B cell (primary cell): Measurements from ENCODE around the gene UNC5C. TPM values are rescaled to one million over a fixed set of nuclear protein-coding genes. Genes with fewer than 3 reads are reported as not detected.

ENCODE experiments used
- ATAC-seq: fragments of 200-7000 bp; cut with Tn5 transposase; one replicate; pipeline ENCODE4 v1.10.0; 2021; ENCODE audit warnings: low read depth, mild to moderate bottlenecking, moderate number of reproducible peaks, moderate library complexity
- CTCF ChIA-PET: fragments of 350-600 bp; sonication (Branson Sonifier 250); formaldehyde crosslinking; loops from one replicate; lab custom pipeline; 2021; ENCODE audit warnings: antibody characterized with exemption, inconsistent platforms; lab: Charles Lee
- POLR2A ChIA-PET: fragments of 350-600 bp; sonication (Branson Sonifier 250); formaldehyde crosslinking; loops from one replicate; lab custom pipeline; 2021; ENCODE audit warnings: antibody characterized with exemption; lab: Charles Lee
- DNase-seq: peaks from one replicate; pipeline ENCODE4 v3.0.0; 2013
- H2AFZ ChIP-seq: 2 replicates; pipeline ENCODE4 v1.6.1; 2012; ENCODE audit warnings: mild to moderate bottlenecking, low read depth, low read length; ENCODE audit not compliant: insufficient read depth, poor library complexity, severe bottlenecking
- H3K27ac ChIP-seq, 2 donors: 1 replicate in 1 of 2; 2 replicates in 1 of 2; pipeline ENCODE4 v1.5.1; 2012 to 2013; ENCODE audit warnings: low read length in 2 of 2, mild to moderate bottlenecking in 2 of 2, moderate library complexity in 1 of 2
- H3K27me3 ChIP-seq, 4 experiments: fragments of 200-600 bp in 1 of 4; sonication (generic) in 1 of 4; replicated peaks in 1 of 4; 1 replicate in 2 of 4; 2 replicates in 2 of 4; pipeline versions ENCODE4 v1.6.1 to v1.7.0; 2013 to 2016; ENCODE audit warnings: low read length in 3 of 4, mild to moderate bottlenecking in 2 of 4, mixed read lengths in 1 of 4, moderate library complexity in 1 of 4; ENCODE audit not compliant: insufficient read depth in 4 of 4, control insufficient read depth in 3 of 4; ENCODE audit errors: control extremely low read depth in 1 of 4
- H3K36me3 ChIP-seq, 2 experiments: replicated peaks in 1 of 2; 1 replicate in 1 of 2; 2 replicates in 1 of 2; pipeline versions ENCODE4 v1.6.1 to v1.7.1; 2013; ENCODE audit warnings: low read length in 1 of 2; ENCODE audit not compliant: insufficient read depth in 2 of 2, control insufficient read depth in 1 of 2; ENCODE audit errors: control extremely low read depth in 1 of 2, extremely low read depth in 1 of 2
- H3K4me1 ChIP-seq, 2 donors: fragments of 200-600 bp in 1 of 2; sonication (generic) in 1 of 2; 1 replicate in 1 of 2; 2 replicates in 1 of 2; pipeline versions ENCODE4 v1.5.1 to v1.6.1; 2013 to 2017; ENCODE audit warnings: low read length in 2 of 2; ENCODE audit not compliant: control insufficient read depth in 2 of 2, insufficient read depth in 2 of 2
- H3K4me2 ChIP-seq: replicated peaks from 2 replicates; pipeline ENCODE3; 2012; ENCODE audit warnings: mild to moderate bottlenecking, low read depth, low read length; ENCODE audit not compliant: poor library complexity, severe bottlenecking
- H3K4me3 ChIP-seq, 5 experiments: fragments of 200-600 bp in 1 of 5; sonication (generic) in 1 of 5; 1 replicate in 3 of 5; 2 replicates in 2 of 5; pipeline versions ENCODE4 v1.5.1 to v1.7.0; 2011 to 2016; ENCODE audit warnings: low read length in 4 of 5, mild to moderate bottlenecking in 4 of 5, low read depth in 2 of 5, control low read depth in 1 of 5, moderate library complexity in 1 of 5; ENCODE audit not compliant: insufficient read depth in 1 of 5; ENCODE audit errors: control extremely low read depth in 1 of 5, extremely low read depth in 1 of 5
- H3K79me2 ChIP-seq: fragments of 200-600 bp; sonication (generic); one replicate; pipeline ENCODE4 v1.6.0; 2016; ENCODE audit warnings: low read length; ENCODE audit not compliant: control insufficient read depth, insufficient read depth
- H3K9ac ChIP-seq: fragments of 200-600 bp; sonication (generic); 2 replicates; pipeline ENCODE4 v1.6.1; 2017; ENCODE audit warnings: mild to moderate bottlenecking, low read length, moderate library complexity
- H3K9me3 ChIP-seq, 3 donors: one replicate each; pipeline versions ENCODE4 v1.6.1 to v1.7.1; 2013; ENCODE audit warnings: low read length in 2 of 3; ENCODE audit not compliant: control insufficient read depth in 2 of 3, insufficient read depth in 1 of 3; ENCODE audit errors: control extremely low read depth in 1 of 3
- H4K20me1 ChIP-seq: 2 replicates; pipeline ENCODE4 v1.6.0; 2012; ENCODE audit warnings: mild to moderate bottlenecking, low read length; ENCODE audit not compliant: insufficient read depth, control insufficient read depth, poor library complexity, severe bottlenecking
- H3K27ac Mint-ChIP-seq: one replicate; pipeline ENCODE4 v1.8.0; 2021; ENCODE audit warnings: mixed read lengths
- H3K27me3 Mint-ChIP-seq: one replicate; pipeline ENCODE4 v1.8.0; 2021; ENCODE audit warnings: mixed read lengths
- H3K4me1 Mint-ChIP-seq: one replicate; pipeline ENCODE4 v1.8.0; 2021; ENCODE audit warnings: mixed read lengths
- H3K4me3 Mint-ChIP-seq: one replicate; pipeline ENCODE4 v1.8.0; 2021; ENCODE audit warnings: mixed read lengths
- H3K9me3 Mint-ChIP-seq: one replicate; pipeline ENCODE4 v1.8.0; 2022; ENCODE audit warnings: mixed read lengths; ENCODE audit not compliant: insufficient read depth
- EZH2 ChIP-seq: IDR thresholded peaks from 2 replicates; pipeline ENCODE4 v1.6.1; 2012; ENCODE audit warnings: borderline replicate concordance, low read depth, mild to moderate bottlenecking, moderate library complexity, low read length; ENCODE audit not compliant: insufficient read depth, poor library complexity, severe bottlenecking
- WGBS: methylation state at CpG from one replicate; pipeline ENCODE4 v1.1.5; 2013; ENCODE audit warnings: missing lambda C conversion rate; ENCODE audit not compliant: insufficient coverage; 5-methylcytosine and 5-hydroxymethylcytosine counted together
- intact Hi-C: fragments of 100-400 bp; cut with micrococcal nuclease; formaldehyde crosslinking; loops from one replicate; pipeline ENCODE4 v1.10.0; 2022
- polyA plus RNA-seq: library from polyadenylated mRNA; depleted of rRNA; stranded (reverse); fragments of >200 nt; gene quantifications from 2 replicates; pipeline ENCODE4 v1.2.3, GENCODE V29; 2012
- total RNA-seq, 2 donors: library from RNA; stranded (reverse); fragments of 120-200 nt in 1 of 2; gene quantifications; 1 replicate in 1 of 2; 2 replicates in 1 of 2; pipeline versions ENCODE4 v1.2.3 to v1.2.4, GENCODE V29; 2013 to 2022
- TF ChIP-seq, protein P1 (sequence below): fragments of 200-600 bp; IDR thresholded peaks from one replicate; pipeline ENCODE4 v1.8.0; 2022; ENCODE audit warnings: antibody characterized with exemption, mild to moderate bottlenecking

Gene UNC5C
- total and polyA plus RNA-seq, 2 donors (not counting 1 experiment from before 2014, with no cell fraction given) = not detected

DNA sequence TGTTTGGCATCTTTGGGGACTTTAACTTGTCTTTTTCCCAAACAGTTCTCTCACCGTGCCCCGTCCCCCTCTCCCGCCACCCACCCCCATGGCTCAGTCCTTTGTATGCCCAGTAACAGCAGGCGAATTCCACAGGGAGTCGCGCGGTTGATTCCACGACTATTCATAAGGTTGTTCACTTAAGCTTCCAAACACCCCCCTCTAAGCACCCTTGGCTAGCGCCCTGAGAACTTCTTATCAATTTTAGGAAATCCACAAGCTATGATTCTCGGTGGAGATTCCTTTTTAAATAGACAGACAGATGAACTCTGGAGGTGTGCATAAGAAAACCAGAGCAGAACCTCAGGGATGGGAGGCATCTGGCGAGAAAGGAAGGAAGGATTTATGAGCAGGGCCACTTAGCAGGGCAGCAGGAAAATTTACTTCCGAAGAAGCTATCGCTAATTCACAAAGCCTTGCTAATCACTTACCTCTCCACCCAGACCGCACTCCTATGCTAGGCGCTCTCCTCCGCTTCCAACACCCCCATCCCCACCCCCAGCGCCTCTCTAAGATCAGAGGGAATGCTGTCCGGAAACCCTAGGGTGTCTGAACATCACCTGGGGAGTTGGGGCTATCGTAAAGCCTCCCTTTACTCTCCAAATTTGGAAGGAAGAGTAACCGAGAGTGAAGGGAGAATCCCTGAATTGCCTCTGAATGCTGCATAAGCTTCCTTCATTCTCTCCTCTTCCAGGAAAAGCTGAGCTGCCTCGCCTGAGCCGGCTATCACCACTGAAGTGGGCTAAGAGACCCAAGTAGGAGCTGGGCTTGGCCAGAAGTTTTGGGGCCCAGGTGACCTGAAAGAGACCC lies 1.7 kb downstream of the UNC5C start:
- CTCF ChIA-PET = no interaction called here
- peaks cover 0 to 31% (median 11%) of the 10 kb centered on the region in 4 experiments for H3K27me3 ChIP-seq
- ATAC-seq = no peak
- Mint-ChIP-seq H3K4me1 (peaks cover 10% of the 10 kb centered on the region), H3K27me3 (peaks cover 39% of the 10 kb centered on the region), H3K27ac (no peak overlapping the region), H3K9me3 (no peaks in the 10 kb centered on the region), H3K4me3 (no peak overlapping the region)
- no peak overlapping the region for H3K27ac ChIP-seq
- intact Hi-C loops = no loop called here
- H3K36me3 ChIP-seq = no peaks in the 10 kb centered on the region
- POLR2A ChIA-PET = no interaction called here
- no peak overlapping the region for H3K9ac ChIP-seq
- no peak for DNase-seq
- H3K4me1 ChIP-seq = peaks cover 0 to 9% of the 10 kb centered on the region in 2 donors
- H3K4me2 ChIP-seq = no peak overlapping the region
- H3K4me3 ChIP-seq = no peak overlapping the region
- TF ChIP-seq, protein P1, sequence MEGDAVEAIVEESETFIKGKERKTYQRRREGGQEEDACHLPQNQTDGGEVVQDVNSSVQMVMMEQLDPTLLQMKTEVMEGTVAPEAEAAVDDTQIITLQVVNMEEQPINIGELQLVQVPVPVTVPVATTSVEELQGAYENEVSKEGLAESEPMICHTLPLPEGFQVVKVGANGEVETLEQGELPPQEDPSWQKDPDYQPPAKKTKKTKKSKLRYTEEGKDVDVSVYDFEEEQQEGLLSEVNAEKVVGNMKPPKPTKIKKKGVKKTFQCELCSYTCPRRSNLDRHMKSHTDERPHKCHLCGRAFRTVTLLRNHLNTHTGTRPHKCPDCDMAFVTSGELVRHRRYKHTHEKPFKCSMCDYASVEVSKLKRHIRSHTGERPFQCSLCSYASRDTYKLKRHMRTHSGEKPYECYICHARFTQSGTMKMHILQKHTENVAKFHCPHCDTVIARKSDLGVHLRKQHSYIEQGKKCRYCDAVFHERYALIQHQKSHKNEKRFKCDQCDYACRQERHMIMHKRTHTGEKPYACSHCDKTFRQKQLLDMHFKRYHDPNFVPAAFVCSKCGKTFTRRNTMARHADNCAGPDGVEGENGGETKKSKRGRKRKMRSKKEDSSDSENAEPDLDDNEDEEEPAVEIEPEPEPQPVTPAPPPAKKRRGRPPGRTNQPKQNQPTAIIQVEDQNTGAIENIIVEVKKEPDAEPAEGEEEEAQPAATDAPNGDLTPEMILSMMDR = no peak
- TF ChIP-seq EZH2 = no peak
- H4K20me1 ChIP-seq = no peaks in the 10 kb centered on the region
- 65% methylated on average over 12 of the region's 22 CpGs for WGBS
- no peak overlapping the region for H2AFZ ChIP-seq
- H3K9me3 ChIP-seq = peaks cover 0 to 14% (median 0%) of the 10 kb centered on the region in 3 donors
- no peaks in the 10 kb centered on the region for H3K79me2 ChIP-seq

DNA sequence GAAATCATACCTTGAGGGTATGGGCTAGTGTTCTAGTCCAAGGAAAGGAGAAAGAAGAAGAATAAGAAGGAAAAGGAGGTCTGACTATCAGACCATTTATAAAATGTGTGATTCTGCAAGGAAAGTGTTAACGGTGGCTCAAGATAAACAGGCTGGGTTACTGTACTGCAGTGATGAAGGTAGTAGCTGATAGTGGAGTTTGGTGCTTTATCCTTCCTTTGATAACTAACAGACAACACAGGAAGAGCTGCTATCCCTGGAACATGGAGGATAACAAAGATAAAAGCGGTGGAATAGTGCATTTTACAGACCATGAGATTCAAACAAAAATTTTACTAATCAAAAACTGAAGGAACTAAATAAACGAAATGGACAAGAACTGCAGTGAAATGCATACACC lies 2.6 kb downstream of the UNC5C start:
- ATAC-seq = no peak
- Mint-ChIP-seq H3K27me3 (peaks cover 39% of the 10 kb centered on the region), H3K9me3 (no peaks in the 10 kb centered on the region), H3K4me3 (no peak overlapping the region), H3K4me1 (peaks cover 10% of the 10 kb centered on the region), H3K27ac (no peak overlapping the region)
- CTCF ChIA-PET = no interaction called here
- Histone ChIP-seq H3K4me2 (no peak overlapping the region), H2AFZ (no peak overlapping the region), H3K27ac (no peak overlapping the region), H3K9ac (no peak overlapping the region), H3K36me3 (no peaks in the 10 kb centered on the region), H3K9me3 (peaks cover 0 to 14% (median 0%) of the 10 kb centered on the region in 3 donors), H3K27me3 (peaks cover 0 to 31% (median 8%) of the 10 kb centered on the region in 4 experiments), H4K20me1 (no peaks in the 10 kb centered on the region), H3K4me3 (no peak overlapping the region), H3K4me1 (peaks cover 0 to 9% of the 10 kb centered on the region in 2 donors), H3K79me2 (no peaks in the 10 kb centered on the region)
- 80% methylated on average over 1 of the region's 3 CpGs for WGBS
- POLR2A ChIA-PET = no interaction called here
- DNase-seq = no peak
- TF ChIP-seq, protein P1 = no peak
- no peak for TF ChIP-seq EZH2
- intact Hi-C loops = no loop called here
